Endothelial cell of umbilical vein (primary cell): Measurements from ENCODE around the gene CUL3. TPM values are rescaled to one million over a fixed set of nuclear protein-coding genes. Genes with fewer than 3 reads are reported as not detected.

Experiments used
- BruUV-seq: library from RNA; stranded (reverse); fragments of 400-500 nt; replicated peaks from 2 replicates; lab custom pipeline; 2021; lab: Mats Ljungman, UMichigan
- CTCF ChIA-PET: fragments of 300-600, 350-600 bp; sonication (Branson Sonifier 250); formaldehyde crosslinking; loops from one replicate; lab custom pipeline; 2021; ENCODE audit warnings: antibody characterized with exemption, inconsistent platforms; lab: Charles Lee
- POLR2A ChIA-PET: fragments of 300-600, 350-600 bp; sonication (Branson Sonifier 250); formaldehyde crosslinking; loops from one replicate; lab custom pipeline; 2021; ENCODE audit warnings: antibody characterized with exemption, inconsistent platforms; lab: Charles Lee
- DNase-seq: peaks from one replicate; pipeline ENCODE4 v3.0.0-alpha.2; 2011; ENCODE audit warnings: low read depth, low spot score
- FAIRE-seq: peaks from 2 replicates; lab custom pipeline; 2011; peaks lifted over from hg19 to GRCh38; lab: Jason Lieb, UNC
- H2AFZ ChIP-seq: 2 replicates; pipeline ENCODE4 v1.6.0; 2012; ENCODE audit warnings: low read depth, low read length, control low read depth, inconsistent platforms
- H3K27ac ChIP-seq: 2 replicates; pipeline ENCODE4 v1.5.1; 2011; ENCODE audit warnings: low read depth, mild to moderate bottlenecking, control low read depth, low read length, moderate library complexity; ENCODE audit not compliant: insufficient read depth
- H3K27me3 ChIP-seq, 2 experiments: 2 replicates each; pipeline versions ENCODE4 v1.6.0 to v1.6.1; 2011; ENCODE audit warnings: low read length in 2 of 2, mixed read lengths in 1 of 2; ENCODE audit not compliant: control insufficient read depth in 2 of 2, insufficient read depth in 2 of 2
- H3K36me3 ChIP-seq, 2 experiments: 2 replicates in 1 of 2; 3 replicates in 1 of 2; pipeline ENCODE4 v1.5.1; 2011; ENCODE audit warnings: low read length in 2 of 2, mild to moderate bottlenecking in 1 of 2, moderate library complexity in 1 of 2; ENCODE audit not compliant: control insufficient read depth in 2 of 2, insufficient read depth in 2 of 2; ENCODE audit errors: extremely low read depth in 1 of 2
- H3K4me1 ChIP-seq: 3 replicates; pipeline ENCODE4 v1.5.1; 2011; ENCODE audit warnings: mild to moderate bottlenecking, low read length; ENCODE audit not compliant: control insufficient read depth, insufficient read depth; ENCODE audit errors: extremely low read depth
- H3K4me2 ChIP-seq: 2 replicates; pipeline ENCODE4 v1.6.1; 2011; ENCODE audit warnings: low read length, control low read depth, mixed read lengths; ENCODE audit not compliant: insufficient read depth
- H3K4me3 ChIP-seq, 3 experiments: fragments of 200-600 bp in 1 of 3; sonication (generic), shearing (Covaris generic) in 1 of 3; replicated peaks in 1 of 3; 2 replicates each; pipeline ENCODE4 v1.5.1; 2011 to 2016; ENCODE audit warnings: control low read depth in 3 of 3, low read length in 3 of 3, mild to moderate bottlenecking in 2 of 3, inconsistent platforms in 1 of 3, low read depth in 1 of 3, moderate library complexity in 1 of 3; ENCODE audit not compliant: insufficient read depth in 1 of 3
- H3K79me2 ChIP-seq: 2 replicates; pipeline ENCODE4 v1.6.0; 2012; ENCODE audit warnings: low read length, inconsistent platforms; ENCODE audit not compliant: control insufficient read depth, insufficient read depth
- H3K9ac ChIP-seq: replicated peaks from 2 replicates; pipeline ENCODE3; 2011; ENCODE audit warnings: low read length, control low read depth; ENCODE audit not compliant: insufficient read depth; ENCODE audit errors: extremely low read depth
- H3K9me1 ChIP-seq: replicated peaks from 3 replicates; pipeline ENCODE4 v1.6.0; 2011; ENCODE audit warnings: mild to moderate bottlenecking, low read length; ENCODE audit not compliant: control insufficient read depth, insufficient read depth; ENCODE audit errors: extremely low read depth
- H3K9me3 ChIP-seq: replicated peaks from 2 replicates; pipeline ENCODE4 v1.5.1; 2012; ENCODE audit warnings: low read length, inconsistent platforms; ENCODE audit not compliant: control insufficient read depth, insufficient read depth
- H4K20me1 ChIP-seq: replicated peaks from 2 replicates; pipeline ENCODE3; 2011; ENCODE audit warnings: mild to moderate bottlenecking, low read length; ENCODE audit not compliant: control insufficient read depth, insufficient read depth; ENCODE audit errors: extremely low read depth
- EZH2 ChIP-seq: IDR thresholded peaks from 2 replicates; pipeline ENCODE4 v1.6.1; 2012; ENCODE audit warnings: borderline replicate concordance, low read depth, mild to moderate bottlenecking, moderate library complexity, low read length, inconsistent platforms; ENCODE audit not compliant: severe bottlenecking
- FOS ChIP-seq: IDR thresholded peaks from 2 replicates; pipeline ENCODE4 v1.6.1; 2011; ENCODE audit warnings: mild to moderate bottlenecking, low read length, moderate library complexity, borderline replicate concordance; ENCODE audit not compliant: insufficient read depth
- GATA2 ChIP-seq: IDR thresholded peaks from 2 replicates; pipeline ENCODE4 v1.7.0; 2011; ENCODE audit warnings: low read depth, mild to moderate bottlenecking, moderate library complexity, mixed read lengths, low read length; ENCODE audit not compliant: insufficient read length, insufficient read depth
- JUN ChIP-seq: IDR thresholded peaks from 2 replicates; pipeline ENCODE4 v1.6.1; 2011; ENCODE audit warnings: borderline replicate concordance, low read depth; ENCODE audit not compliant: insufficient read length, insufficient read depth
- MAX ChIP-seq: IDR thresholded peaks from 2 replicates; pipeline ENCODE4 v1.6.1; 2011; ENCODE audit not compliant: insufficient read depth, insufficient read length
- MYC ChIP-seq: IDR thresholded peaks from one replicate; pipeline ENCODE4 v1.6.1; 2011; ENCODE audit warnings: mild to moderate bottlenecking, low read depth, low read length
- POLR2A ChIP-seq: IDR thresholded peaks from 2 replicates; pipeline ENCODE4 v1.6.1; 2012; ENCODE audit warnings: low read depth, mild to moderate bottlenecking, control low read depth, low read length
- POLR2AphosphoS5 ChIP-seq: IDR thresholded peaks from 2 replicates; pipeline ENCODE4 v1.6.1; 2012; ENCODE audit warnings: low read depth, mild to moderate bottlenecking, control low read depth, low read length, moderate library complexity; ENCODE audit not compliant: insufficient read depth
- dilution Hi-C: fragments of 300-500 bp; cut with MboI; formaldehyde crosslinking; loops from one replicate; pipeline ENCODE4 v1.15.0; 2019; ENCODE audit warnings: low sequenced_read_pairs; ENCODE audit not compliant: extremely low pct_ligation_motif_present
- intact Hi-C: fragments of 100-400 bp; cut with micrococcal nuclease; formaldehyde crosslinking; loops from one replicate; pipeline ENCODE4 v1.10.0; 2022
- polyA plus RNA-seq, 4 experiments: library from polyadenylated mRNA; depleted of rRNA in 3 of 4; stranded (reverse) in 3 of 4; unstranded in 1 of 4; fragments of >200 nt; gene quantifications; 2 replicates each; pipeline versions ENCODE4 v1.2.1 to v1.2.3, GENCODE V29; 2011 to 2012; ENCODE audit warnings: missing spikeins in 1 of 4
- total RNA-seq: library from RNA; stranded (reverse); gene quantifications from 2 replicates; pipeline ENCODE4 v1.2.3, GENCODE V29; 2021
- TF ChIP-seq, protein P1 (sequence below), 2 donors: IDR thresholded peaks; 1 replicate in 1 of 2; 2 replicates in 1 of 2; pipeline ENCODE4 v1.5.1; 2011; ENCODE audit warnings: low read length in 2 of 2, mild to moderate bottlenecking in 2 of 2, moderate library complexity in 2 of 2, control low read depth in 1 of 2, inconsistent platforms in 1 of 2, low read depth in 1 of 2; ENCODE audit not compliant: insufficient read depth in 1 of 2; ENCODE audit errors: extremely low read depth in 1 of 2

Gene CUL3
- total and polyA plus RNA-seq, 2 donors (not counting 3 experiments of a cell fraction or from before 2014, with no cell fraction given) = 22.7 to 82.3 TPM

DNA sequence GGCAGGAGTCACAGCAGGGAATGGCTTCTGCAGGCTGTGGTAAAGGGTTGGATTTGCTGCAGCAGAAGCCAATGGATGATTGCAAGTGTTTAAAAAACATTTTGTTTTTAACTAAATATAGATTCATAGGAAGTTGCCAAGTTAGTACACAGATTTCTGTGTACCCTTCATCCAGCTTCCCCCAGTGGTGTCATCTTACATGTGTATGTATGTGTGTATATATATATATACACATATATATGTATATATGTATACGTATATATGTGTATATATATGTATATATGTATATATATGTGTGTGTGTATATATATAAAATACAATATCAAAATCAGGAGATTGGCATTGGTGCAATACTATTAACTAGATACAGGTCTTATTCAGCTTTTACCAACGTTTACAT is 164.1 kb downstream of the CUL3 start:
- no peak for FAIRE-seq
- H3K4me2 ChIP-seq = no peak overlapping the region
- no peaks in the 10 kb centered on the region for H3K9me1 ChIP-seq
- ChIA-PET CTCF (interaction anchor here (2.4 kb wide), 1 partner anchor 29 kb away, joined by 6 read pairs; no protein-coding TSS in a partner anchor), POLR2A (no interaction called here)
- BruUV-seq = no TSS peak
- H3K27ac ChIP-seq = no peak overlapping the region
- no peaks in the 10 kb centered on the region for H3K9me3 ChIP-seq
- H3K79me2 ChIP-seq = no peaks in the 10 kb centered on the region
- dilution Hi-C loops = no loop called here
- no peaks in the 10 kb centered on the region for H3K27me3 ChIP-seq
- intact Hi-C loops = no loop called here
- peaks cover 19% of the 10 kb centered on the region for H3K4me1 ChIP-seq
- H3K4me3 ChIP-seq = no peak overlapping the region
- no peak overlapping the region for H2AFZ ChIP-seq
- H3K36me3 ChIP-seq = no peaks in the 10 kb centered on the region
- DNase-seq = no peak
- no peaks in the 10 kb centered on the region for H4K20me1 ChIP-seq
- H3K9ac ChIP-seq = no peak overlapping the region
- TF ChIP-seq MYC (no peak), MAX (no peak), POLR2A (no peak), FOS (no peak), POLR2AphosphoS5 (no peak), GATA2 (no peak), JUN (no peak), EZH2 (no peak)
- TF ChIP-seq, protein P1, sequence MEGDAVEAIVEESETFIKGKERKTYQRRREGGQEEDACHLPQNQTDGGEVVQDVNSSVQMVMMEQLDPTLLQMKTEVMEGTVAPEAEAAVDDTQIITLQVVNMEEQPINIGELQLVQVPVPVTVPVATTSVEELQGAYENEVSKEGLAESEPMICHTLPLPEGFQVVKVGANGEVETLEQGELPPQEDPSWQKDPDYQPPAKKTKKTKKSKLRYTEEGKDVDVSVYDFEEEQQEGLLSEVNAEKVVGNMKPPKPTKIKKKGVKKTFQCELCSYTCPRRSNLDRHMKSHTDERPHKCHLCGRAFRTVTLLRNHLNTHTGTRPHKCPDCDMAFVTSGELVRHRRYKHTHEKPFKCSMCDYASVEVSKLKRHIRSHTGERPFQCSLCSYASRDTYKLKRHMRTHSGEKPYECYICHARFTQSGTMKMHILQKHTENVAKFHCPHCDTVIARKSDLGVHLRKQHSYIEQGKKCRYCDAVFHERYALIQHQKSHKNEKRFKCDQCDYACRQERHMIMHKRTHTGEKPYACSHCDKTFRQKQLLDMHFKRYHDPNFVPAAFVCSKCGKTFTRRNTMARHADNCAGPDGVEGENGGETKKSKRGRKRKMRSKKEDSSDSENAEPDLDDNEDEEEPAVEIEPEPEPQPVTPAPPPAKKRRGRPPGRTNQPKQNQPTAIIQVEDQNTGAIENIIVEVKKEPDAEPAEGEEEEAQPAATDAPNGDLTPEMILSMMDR (IDR thresholded peaks at IDR 0.05; ENCODE audit: extremely low read depth in 1 of 2, insufficient read depth in 1 of 2, low read depth in 1 of 2, low read length in 2 of 2) = no peak

Other genes with a start within 250 kb of the CUL3 start
- gene FAM124B, start 183.3 kb downstream of the CUL3 start, total RNA-seq = 81.4 and 82.0 TPM in 2 replicates
- gene FAM124B, start 183.3 kb downstream of the CUL3 start, polyA plus RNA-seq = 91.7 and 119 TPM in 2 replicates
- not detected in 2 replicates for gene CCDC195, start 131.0 kb upstream of the CUL3 start, total RNA-seq
- not detected in 2 replicates for gene CCDC195, start 131.0 kb upstream of the CUL3 start, polyA plus RNA-seq